GM08714 (cell line): Measurements from ENCODE around the gene MSANTD1.

Experiments used
- H3K4me3 ChIP-seq: fragments of 200-500 bp; sonication (Bioruptor generic); 2 replicates; pipeline ENCODE4 v1.5.1; 2014; ENCODE audit warnings: mild to moderate bottlenecking, low read length, inconsistent platforms
- ZNF274 ChIP-seq: IDR thresholded peaks from 2 replicates; pipeline ENCODE4 v1.6.1; 2012; ENCODE audit warnings: mild to moderate bottlenecking, low read depth, low read length

The MSANTD1 gene

GRCh38 chr4:3210467-3210866 lies 38.5 kb upstream of the MSANTD1 start:
- TF ChIP-seq ZNF274 = no peak
- no peak overlapping the region for H3K4me3 ChIP-seq

GRCh38 chr4:3211866-3212265 lies 37.1 kb upstream of the MSANTD1 start:
- no peak for TF ChIP-seq ZNF274
- H3K4me3 ChIP-seq = no peak overlapping the region

GRCh38 chr4:3212391-3213105 lies 36.4 kb upstream of the MSANTD1 start:
- TF ChIP-seq ZNF274 = no peak
- H3K4me3 ChIP-seq = no peak overlapping the region

GRCh38 chr4:3213106-3213425 lies 35.9 kb upstream of the MSANTD1 start:
- TF ChIP-seq ZNF274 = no peak
- no peak overlapping the region for H3K4me3 ChIP-seq

GRCh38 chr4:3213661-3214250 lies 35.2 kb upstream of the MSANTD1 start:
- H3K4me3 ChIP-seq = no peak overlapping the region
- TF ChIP-seq ZNF274 = no peak

GRCh38 chr4:3215256-3215655 lies 33.7 kb upstream of the MSANTD1 start:
- no peak for TF ChIP-seq ZNF274
- H3K4me3 ChIP-seq = no peak overlapping the region

GRCh38 chr4:3215733-3216132 lies 33.2 kb upstream of the MSANTD1 start:
- TF ChIP-seq ZNF274 = no peak
- H3K4me3 ChIP-seq = no peak overlapping the region

- no peak for TF ChIP-seq ZNF274
- H3K4me3 ChIP-seq = no peak overlapping the region
Observed at GRCh38 chr4:3217266-3217665, 31.7 kb upstream of the MSANTD1 start.

- no peak for TF ChIP-seq ZNF274
Observed at GRCh38 chr4:3217771-3218170, 31.2 kb upstream of the MSANTD1 start.

GRCh38 chr4:3218824-3219760 lies 29.9 kb upstream of the MSANTD1 start:
- TF ChIP-seq ZNF274 = no peak
- H3K4me3 ChIP-seq = no peak overlapping the region

More at GRCh38 chr4:3217771-3218170, 31.2 kb upstream of the MSANTD1 start:
- H3K4me3 ChIP-seq = no peak overlapping the region

GRCh38 chr4:3219761-3220475 lies 29.0 kb upstream of the MSANTD1 start:
- H3K4me3 ChIP-seq = no peak overlapping the region
- TF ChIP-seq ZNF274 = no peak

- no peak overlapping the region for H3K4me3 ChIP-seq
- no peak for TF ChIP-seq ZNF274
Observed at GRCh38 chr4:3220476-3221183, 28.3 kb upstream of the MSANTD1 start.

- no peak for TF ChIP-seq ZNF274
- no peak overlapping the region for H3K4me3 ChIP-seq
Observed at GRCh38 chr4:3221184-3221494, 27.8 kb upstream of the MSANTD1 start.

GRCh38 chr4:3221996-3222395 lies 27.0 kb upstream of the MSANTD1 start:
- TF ChIP-seq ZNF274 = no peak
- no peak overlapping the region for H3K4me3 ChIP-seq
